ENCODE data around the gene TFF1.

The TFF1 gene

DNA sequence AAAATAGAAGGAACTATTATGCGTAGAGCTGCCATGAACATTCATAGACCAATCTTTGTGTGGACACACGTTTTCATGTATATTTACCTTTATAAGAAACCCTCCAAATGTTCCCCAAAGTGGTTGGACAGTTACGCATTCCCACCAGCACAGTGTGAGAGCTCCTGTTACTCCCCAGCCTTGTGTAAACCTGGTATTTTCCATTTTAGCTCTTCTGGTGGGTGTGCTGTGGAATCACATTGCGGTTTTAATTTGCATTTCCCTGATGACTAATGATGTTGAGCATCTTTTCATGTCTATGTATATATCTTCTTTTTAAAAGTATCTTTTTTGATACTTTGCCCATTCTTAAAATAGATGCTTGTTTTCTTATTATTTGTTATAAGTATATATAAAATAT is 34.2 kb upstream of the TFF1 start:
- H3K4me3 ChIP-seq (replicated peaks in 1 of 2; ENCODE audit: low read depth in 2 of 2, low read length in 2 of 2): no peak overlapping the region
- TF ChIP-seq, protein P1, sequence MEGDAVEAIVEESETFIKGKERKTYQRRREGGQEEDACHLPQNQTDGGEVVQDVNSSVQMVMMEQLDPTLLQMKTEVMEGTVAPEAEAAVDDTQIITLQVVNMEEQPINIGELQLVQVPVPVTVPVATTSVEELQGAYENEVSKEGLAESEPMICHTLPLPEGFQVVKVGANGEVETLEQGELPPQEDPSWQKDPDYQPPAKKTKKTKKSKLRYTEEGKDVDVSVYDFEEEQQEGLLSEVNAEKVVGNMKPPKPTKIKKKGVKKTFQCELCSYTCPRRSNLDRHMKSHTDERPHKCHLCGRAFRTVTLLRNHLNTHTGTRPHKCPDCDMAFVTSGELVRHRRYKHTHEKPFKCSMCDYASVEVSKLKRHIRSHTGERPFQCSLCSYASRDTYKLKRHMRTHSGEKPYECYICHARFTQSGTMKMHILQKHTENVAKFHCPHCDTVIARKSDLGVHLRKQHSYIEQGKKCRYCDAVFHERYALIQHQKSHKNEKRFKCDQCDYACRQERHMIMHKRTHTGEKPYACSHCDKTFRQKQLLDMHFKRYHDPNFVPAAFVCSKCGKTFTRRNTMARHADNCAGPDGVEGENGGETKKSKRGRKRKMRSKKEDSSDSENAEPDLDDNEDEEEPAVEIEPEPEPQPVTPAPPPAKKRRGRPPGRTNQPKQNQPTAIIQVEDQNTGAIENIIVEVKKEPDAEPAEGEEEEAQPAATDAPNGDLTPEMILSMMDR (IDR thresholded peaks at IDR 0.05; ENCODE audit: low read depth, low read length): no peak
- peak in 1 of 2 donors; percentile 42 for DNase-seq (ENCODE audit: low read depth in 2 of 2)

DNA sequence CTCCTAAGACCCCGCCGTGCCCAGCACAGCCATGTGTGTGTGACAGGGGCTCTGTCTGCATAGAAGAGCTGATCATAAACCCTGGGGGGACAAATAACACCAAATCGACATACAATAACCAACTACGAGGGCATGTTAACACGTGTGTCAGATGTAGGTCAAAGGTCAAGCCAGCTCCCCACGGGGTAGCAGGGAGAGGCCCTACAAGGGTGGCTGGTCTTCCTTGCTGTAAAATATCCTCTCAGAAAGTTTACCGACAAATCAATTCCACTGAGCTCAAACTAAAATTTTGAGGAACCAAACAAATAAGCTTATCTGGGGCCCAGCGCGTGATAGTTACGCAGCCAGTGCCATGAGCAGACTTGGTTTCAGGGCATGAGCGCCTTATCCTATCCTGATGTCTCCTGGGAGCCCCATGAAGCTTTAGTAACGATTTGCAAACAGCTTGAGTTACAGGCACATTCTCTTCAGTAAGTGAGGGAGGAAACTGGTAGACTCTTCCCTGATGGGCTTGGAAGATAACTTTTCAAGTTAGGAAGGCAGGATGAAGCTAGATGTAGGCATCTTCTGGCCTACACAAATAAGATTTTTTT is 32.2 kb upstream of the TFF1 start:
- H3K4me3 ChIP-seq (replicated peaks in 1 of 2; ENCODE audit: low read depth in 2 of 2, low read length in 2 of 2): no peak overlapping the region
- DNase-seq (ENCODE audit: low read depth in 2 of 2): no peak
- TF ChIP-seq, protein P1 (IDR thresholded peaks at IDR 0.05; ENCODE audit: low read depth, low read length): no peak

DNA sequence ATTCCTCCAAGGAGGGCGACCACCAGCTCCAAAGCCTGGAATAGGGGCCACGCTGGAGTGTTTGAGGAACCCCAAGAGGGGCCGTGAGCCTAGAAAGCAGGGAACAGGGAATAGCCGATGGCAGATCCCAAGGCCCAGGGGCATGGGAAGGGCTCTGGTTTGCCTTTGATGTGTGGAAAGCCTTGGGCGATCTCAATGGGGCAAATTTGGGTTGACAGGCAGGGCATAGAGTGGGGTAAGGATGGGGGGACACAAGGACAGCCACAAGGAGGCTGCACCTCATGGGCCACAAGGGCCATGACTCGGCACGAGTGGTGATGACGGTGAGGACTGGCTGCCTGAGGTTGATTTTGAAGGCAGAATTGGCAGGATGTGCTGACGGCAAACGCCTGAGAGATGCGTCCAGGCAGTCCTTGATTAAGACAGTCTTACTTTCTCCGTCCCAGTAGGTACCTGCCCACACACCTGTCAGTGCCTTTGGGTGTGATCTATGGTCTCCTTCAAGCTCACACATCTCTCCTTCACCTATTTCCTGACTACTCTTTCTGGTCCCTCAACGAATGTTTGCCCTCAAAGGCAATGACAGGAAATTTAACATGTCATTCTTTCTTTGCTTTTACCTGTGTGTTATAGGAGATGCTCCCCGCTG is 31.5 kb upstream of the TFF1 start:
- H3K4me3 ChIP-seq (replicated peaks in 1 of 2; ENCODE audit: low read depth in 2 of 2, low read length in 2 of 2): no peak overlapping the region
- DNase-seq (ENCODE audit: low read depth in 2 of 2): no peak
- TF ChIP-seq, protein P1 (IDR thresholded peaks at IDR 0.05; ENCODE audit: low read depth, low read length): no peak

DNA sequence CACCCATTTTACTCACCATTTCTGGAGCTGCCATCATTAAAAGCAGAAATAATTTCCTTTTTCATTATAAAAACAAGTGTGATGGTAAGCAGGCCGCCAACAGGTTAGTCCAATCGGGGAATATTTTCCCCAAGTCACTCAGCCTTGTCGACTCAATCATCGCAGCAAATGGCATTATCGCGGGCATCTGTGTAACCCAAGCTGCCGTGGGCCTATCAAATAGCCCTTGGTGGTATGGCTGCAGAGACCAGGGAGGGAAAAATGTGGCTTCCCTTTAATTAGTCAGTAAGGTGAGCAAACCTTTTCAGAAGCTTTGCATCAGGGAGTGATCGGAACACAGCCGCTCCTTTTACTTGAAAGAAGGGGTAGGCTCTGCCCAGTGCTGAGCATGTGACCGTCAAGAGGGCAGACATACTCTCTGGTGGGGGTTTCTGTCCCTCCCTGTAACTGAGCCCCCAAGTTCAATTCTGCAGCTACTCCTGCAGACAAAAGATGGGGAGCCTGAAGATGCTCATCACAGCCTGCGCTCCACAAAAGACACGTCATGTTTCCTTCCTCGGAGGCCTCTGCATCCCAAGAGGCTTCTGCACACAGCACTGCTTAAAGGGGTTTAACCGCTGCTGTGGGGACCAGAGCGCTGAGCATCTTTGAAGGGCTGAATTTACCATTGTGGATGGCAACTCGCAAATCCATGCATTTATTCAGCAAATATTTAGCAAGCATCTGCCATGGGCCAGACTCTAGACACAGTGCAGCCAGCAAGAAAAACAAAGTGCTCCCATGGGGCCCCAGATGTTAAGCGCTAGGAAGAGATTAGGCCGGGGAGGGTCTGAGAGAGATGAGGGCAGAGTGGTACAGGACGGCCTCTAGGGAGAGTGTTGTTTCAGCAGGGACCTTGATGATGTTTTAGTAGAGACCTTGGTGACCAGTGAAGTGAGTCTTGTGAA is 30.7 kb upstream of the TFF1 start:
- H3K4me3 ChIP-seq (replicated peaks in 1 of 2; ENCODE audit: low read depth in 2 of 2, low read length in 2 of 2): no peak overlapping the region
- no peak for DNase-seq (ENCODE audit: low read depth in 2 of 2)
- TF ChIP-seq, protein P1 (IDR thresholded peaks at IDR 0.05; ENCODE audit: low read depth, low read length): no peak

DNA sequence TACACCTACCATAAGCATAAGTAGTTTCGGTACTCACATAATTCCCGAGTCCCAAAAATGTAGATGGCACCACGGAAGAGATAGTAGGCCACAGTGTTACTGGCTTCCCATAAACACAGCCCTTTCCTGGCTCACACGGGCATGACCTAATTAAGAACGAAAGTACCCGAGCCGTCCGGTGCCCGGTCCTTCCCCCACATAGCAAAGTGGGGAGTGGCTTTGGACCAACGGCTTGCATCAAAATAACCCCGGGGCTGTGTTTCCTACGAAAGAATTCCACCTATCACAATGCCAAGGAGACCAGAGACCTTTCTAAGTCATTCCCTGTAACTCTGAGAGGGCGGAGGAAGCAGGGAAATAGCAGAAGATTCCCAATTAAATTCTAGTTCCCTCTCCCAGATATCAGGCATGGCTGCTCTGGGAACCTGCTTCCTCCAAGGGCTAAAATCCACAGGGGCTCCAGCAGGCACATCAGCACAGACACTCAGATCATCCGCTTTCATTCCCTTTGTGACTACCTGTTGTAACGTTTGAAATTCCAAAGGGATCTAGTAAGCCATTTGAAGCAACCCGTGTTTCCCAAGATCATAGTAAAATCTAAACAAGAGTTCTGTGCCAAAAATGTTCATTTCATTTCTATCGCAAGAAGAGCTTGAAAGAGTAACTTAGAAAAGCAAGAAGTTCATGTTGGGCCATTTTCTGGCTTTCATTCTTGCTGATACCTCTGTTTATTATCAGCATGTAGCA is 29.7 kb upstream of the TFF1 start, which contains the start of gene TMPRSS3:
Gene TMPRSS3, minus strand, starts transcription at position 148 of the 747 bp plus-strand sequence. CDS start 635 bp downstream, outside the sequence.
- no peak for DNase-seq (ENCODE audit: low read depth in 2 of 2)
- H3K4me3 ChIP-seq (replicated peaks in 1 of 2; ENCODE audit: low read depth in 2 of 2, low read length in 2 of 2): no peak within 1 kb of the TSS
- TF ChIP-seq, protein P1 (IDR thresholded peaks at IDR 0.05; ENCODE audit: low read depth, low read length): no peak

DNA sequence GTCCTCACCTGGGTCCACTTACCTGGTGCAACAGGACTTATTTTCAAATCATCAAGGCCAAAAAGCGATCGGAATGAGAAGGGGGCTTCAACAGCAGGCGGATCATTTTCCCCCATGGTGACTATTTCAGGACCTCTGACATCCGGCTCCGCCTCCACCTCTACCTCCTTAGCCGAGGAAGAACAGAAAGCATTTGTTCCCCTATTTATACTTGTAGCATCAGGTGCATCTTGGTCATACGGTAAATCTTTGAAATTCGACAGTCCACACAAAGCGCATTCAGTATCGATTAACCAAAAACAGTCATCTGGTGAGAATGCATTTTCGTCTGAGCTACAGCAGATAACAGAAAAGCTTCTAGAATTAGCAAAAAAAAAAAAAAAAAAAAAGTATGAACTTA is 29.0 kb upstream of the TFF1 start:
- no peak for DNase-seq (ENCODE audit: low read depth in 2 of 2)
- TF ChIP-seq, protein P1 (IDR thresholded peaks at IDR 0.05; ENCODE audit: low read depth, low read length): no peak
- no peak overlapping the region for H3K4me3 ChIP-seq (replicated peaks in 1 of 2; ENCODE audit: low read depth in 2 of 2, low read length in 2 of 2)

All from cardiac fibroblast (primary cell).